ENCODE measurements around the gene ADCYAP1. TPM values are rescaled to one million over a fixed set of nuclear protein-coding genes. Genes with fewer than 3 reads are reported as not detected.

The ADCYAP1 gene
- total RNA-seq, 4 donors from 2014 or later, result 0.41 to 0.64 TPM; not detected in 2

GRCh38 chr18:910247-910646, 5.6 kb downstream of the ADCYAP1 start:
- in situ Hi-C loops (cut with MboI; ENCODE audit: low pct_ligation_motif_present in 1 of 4, low pct_unique_long_range_greater_than_20kb in 1 of 4, low sequenced_read_pairs in 3 of 4), result no loop called here
- intact Hi-C loops (cut with DNase I; ENCODE audit: low total_unique reads), result no loop called here

GRCh38 chr18:911025-911424, 6.4 kb downstream of the ADCYAP1 start:
- no peaks in the 10 kb centered on the region for H3K9me3 ChIP-seq
- no peaks in the 10 kb centered on the region for H3K36me3 ChIP-seq
- intact Hi-C loops (cut with DNase I; ENCODE audit: low total_unique reads), result no loop called here
- in situ Hi-C loops (cut with MboI; ENCODE audit: low pct_ligation_motif_present in 1 of 4, low pct_unique_long_range_greater_than_20kb in 1 of 4, low sequenced_read_pairs in 3 of 4), result no loop called here
- 9 to 10% methylated on average over 2 of the region's 2 CpGs for WGBS, 2 donors (ENCODE audit: low coverage in 1 of 2)
- no peak overlapping the region for H3K27ac ChIP-seq
- no peak overlapping the region for H3K4me3 ChIP-seq
- DNase-seq, result no peak
- TF ChIP-seq EP300 (IDR thresholded peaks at IDR 0.05; ENCODE audit: low read depth) (no peak), CTCF (IDR thresholded peaks at IDR 0.05) (no peak), POLR2AphosphoS5 (IDR thresholded peaks at IDR 0.05) (no peak), POLR2A (IDR thresholded peaks at IDR 0.05) (no peak)
- H3K4me1 ChIP-seq, result peaks cover 7 to 34% (median 22%) of the 10 kb centered on the region in 4 donors
- H3K27me3 ChIP-seq, result peaks cover 75% of the 10 kb centered on the region

More at GRCh38 chr18:910247-910646, 5.6 kb downstream of the ADCYAP1 start:
- H3K4me1 ChIP-seq, result peaks cover 7 to 37% (median 22%) of the 10 kb centered on the region in 4 donors
- H3K27ac ChIP-seq, result no peak overlapping the region
- 62% methylated on average over 5 of the region's 5 CpGs; no CpG with 5 or more reads in 1 of the 2 donors for WGBS, 2 donors (ENCODE audit: low coverage in 1 of 2)
- no peaks in the 10 kb centered on the region for H3K9me3 ChIP-seq
- DNase-seq, result no peak
- H3K36me3 ChIP-seq, result no peaks in the 10 kb centered on the region
- TF ChIP-seq EP300 (IDR thresholded peaks at IDR 0.05; ENCODE audit: low read depth), result no peak
- TF ChIP-seq CTCF (IDR thresholded peaks at IDR 0.05), result no peak
- no peak for TF ChIP-seq POLR2AphosphoS5 (IDR thresholded peaks at IDR 0.05)
- no peak for TF ChIP-seq POLR2A (IDR thresholded peaks at IDR 0.05)
- peaks cover 83% of the 10 kb centered on the region for H3K27me3 ChIP-seq
- H3K4me3 ChIP-seq, result no peak overlapping the region

- intact Hi-C loops (cut with DNase I; ENCODE audit: low total_unique reads) (no loop called here), in situ Hi-C loops (cut with MboI; ENCODE audit: low pct_ligation_motif_present in 1 of 4, low pct_unique_long_range_greater_than_20kb in 1 of 4, low sequenced_read_pairs in 3 of 4) (no loop called here)
- no peak overlapping the region for H3K4me3 ChIP-seq
- H3K27me3 ChIP-seq, result peaks cover 71% of the 10 kb centered on the region
- no peaks in the 10 kb centered on the region for H3K36me3 ChIP-seq
- H3K9me3 ChIP-seq, result no peaks in the 10 kb centered on the region
- 15 to 37% methylated on average over 4 to 7 of the region's 7 CpGs for WGBS, 2 donors (ENCODE audit: low coverage in 1 of 2)
- DNase-seq, result no peak
- H3K4me1 ChIP-seq, result peaks cover 6 to 30% (median 19%) of the 10 kb centered on the region in 4 donors
- TF ChIP-seq EP300 (IDR thresholded peaks at IDR 0.05; ENCODE audit: low read depth) (no peak), POLR2AphosphoS5 (IDR thresholded peaks at IDR 0.05) (no peak), CTCF (IDR thresholded peaks at IDR 0.05) (no peak), POLR2A (IDR thresholded peaks at IDR 0.05) (no peak)
- H3K27ac ChIP-seq, result no peak overlapping the region
Measured at GRCh38 chr18:911486-911885, 6.8 kb downstream of the ADCYAP1 start.

GRCh38 chr18:916562-916961, 11.9 kb downstream of the ADCYAP1 start:
- H3K4me3 ChIP-seq, result no peak overlapping the region
- H3K27ac ChIP-seq, result no peak overlapping the region
- 43 to 76% methylated on average over 1 of the region's 1 CpG for WGBS, 2 donors (ENCODE audit: low coverage in 1 of 2)
- H3K36me3 ChIP-seq, result no peaks in the 10 kb centered on the region
- no peaks in the 10 kb centered on the region for H3K9me3 ChIP-seq
- DNase-seq, result no peak
- H3K27me3 ChIP-seq, result peaks cover 23% of the 10 kb centered on the region
- no peak for TF ChIP-seq EP300 (IDR thresholded peaks at IDR 0.05; ENCODE audit: low read depth)
- TF ChIP-seq POLR2A (IDR thresholded peaks at IDR 0.05), result no peak
- TF ChIP-seq CTCF (IDR thresholded peaks at IDR 0.05), result no peak
- no peak for TF ChIP-seq POLR2AphosphoS5 (IDR thresholded peaks at IDR 0.05)
- intact Hi-C loops (cut with DNase I; ENCODE audit: low total_unique reads) (no loop called here), in situ Hi-C loops (cut with MboI; ENCODE audit: low pct_ligation_motif_present in 1 of 4, low pct_unique_long_range_greater_than_20kb in 1 of 4, low sequenced_read_pairs in 3 of 4) (no loop called here)
- H3K4me1 ChIP-seq, result no peaks in the 10 kb centered on the region
